IMR-90 (cell line): ENCODE results near the gene ATG4A. TPM values are rescaled to one million over a fixed set of nuclear protein-coding genes. Genes with fewer than 3 reads are reported as not detected.

Experiments
- ATAC-seq: fragments of 200-7000 bp; cut with Tn5 transposase; 2 replicates; pipeline ENCODE4 v1.9.1; 2020; ENCODE audit warnings: low read depth, mild to moderate bottlenecking, moderate library complexity
- BruUV-seq: library from RNA; stranded (reverse); fragments of 400-500 nt; replicated peaks from 2 replicates; lab custom pipeline; 2021; lab: Mats Ljungman, UMichigan
- CTCF ChIA-PET: fragments of 300-600 bp; formaldehyde crosslinking; extraction: SDS; loops from one replicate; lab custom pipeline; 2021; ENCODE audit warnings: antibody characterized with exemption; lab: Yijun Ruan, JAX
- POLR2A ChIA-PET: fragments of 300-600 bp; sonication (Branson Sonifier 250); formaldehyde crosslinking; loops from one replicate; lab custom pipeline; 2022; ENCODE audit warnings: antibody characterized with exemption; ENCODE audit not compliant: unreplicated experiment; lab: Charles Lee
- DNase-seq: peaks from one replicate; pipeline ENCODE4 v3.0.0; 2013
- H2AFZ ChIP-seq: replicated peaks from 2 replicates; pipeline ENCODE3; 2013; ENCODE audit warnings: low read length, mild to moderate bottlenecking; ENCODE audit not compliant: poor library complexity
- H2AK5ac ChIP-seq: 2 replicates; pipeline ENCODE4 v1.6.1; 2013; ENCODE audit warnings: low read depth, low read length, inconsistent platforms
- H2AK9ac ChIP-seq: replicated peaks from 2 replicates; pipeline ENCODE3; 2013; ENCODE audit warnings: mild to moderate bottlenecking, low read depth, low read length, moderate library complexity; ENCODE audit not compliant: poor library complexity
- H2BK120ac ChIP-seq: 2 replicates; pipeline ENCODE4 v1.6.1; 2013; ENCODE audit warnings: low read depth, low read length, inconsistent platforms
- H2BK15ac ChIP-seq: 3 replicates; pipeline ENCODE4 v1.6.1; 2013; ENCODE audit warnings: low read depth, low read length, inconsistent platforms
- H2BK20ac ChIP-seq: 2 replicates; pipeline ENCODE4 v1.6.1; 2013; ENCODE audit warnings: low read depth, mild to moderate bottlenecking, inconsistent platforms, low read length, moderate library complexity
- H2BK5ac ChIP-seq: 2 replicates; pipeline ENCODE4 v1.6.1; 2013; ENCODE audit warnings: mild to moderate bottlenecking, low read depth, low read length, inconsistent platforms; ENCODE audit not compliant: poor library complexity, severe bottlenecking
- H3K14ac ChIP-seq: replicated peaks from 2 replicates; pipeline ENCODE4 v1.6.1; 2013; ENCODE audit warnings: low read depth, low read length, inconsistent platforms
- H3K18ac ChIP-seq: 2 replicates; pipeline ENCODE4 v1.6.1; 2013; ENCODE audit warnings: low read depth, low read length, control low read depth
- H3K23ac ChIP-seq: 2 replicates; pipeline ENCODE4 v1.6.1; 2013; ENCODE audit warnings: low read depth, low read length, inconsistent platforms
- H3K27ac ChIP-seq: 2 replicates; pipeline ENCODE4 v1.5.1; 2013; ENCODE audit warnings: mild to moderate bottlenecking, control low read depth, low read length; ENCODE audit not compliant: insufficient read depth
- H3K27me3 ChIP-seq: 2 replicates; pipeline ENCODE4 v1.6.1; 2013; ENCODE audit warnings: low read length; ENCODE audit not compliant: control insufficient read depth, insufficient read depth
- H3K36me3 ChIP-seq: 2 replicates; pipeline ENCODE4 v1.6.1; 2013; ENCODE audit warnings: low read length, mixed read lengths; ENCODE audit not compliant: control insufficient read depth, insufficient read depth
- H3K4ac ChIP-seq: 2 replicates; pipeline ENCODE4 v1.6.1; 2013; ENCODE audit warnings: low read depth, low read length, inconsistent platforms
- H3K4me1 ChIP-seq: 2 replicates; pipeline ENCODE4 v1.6.1; 2013; ENCODE audit warnings: low read length, mixed read lengths; ENCODE audit not compliant: control insufficient read depth, insufficient read depth
- H3K4me2 ChIP-seq: 2 replicates; pipeline ENCODE4 v1.6.1; 2013; ENCODE audit warnings: low read depth, mild to moderate bottlenecking, control low read depth, low read length, moderate library complexity
- H3K4me3 ChIP-seq: 2 replicates; pipeline ENCODE4 v1.5.1; 2013; ENCODE audit warnings: low read depth, mild to moderate bottlenecking, control low read depth, low read length, moderate library complexity; ENCODE audit not compliant: insufficient read depth
- H3K56ac ChIP-seq: 2 replicates; pipeline ENCODE4 v1.6.1; 2013; ENCODE audit warnings: low read length, inconsistent platforms; ENCODE audit not compliant: insufficient read depth; ENCODE audit errors: extremely low read depth
- H3K79me1 ChIP-seq, 2 experiments: 2 replicates each; pipeline ENCODE4 v1.6.1; 2013; ENCODE audit warnings: low read length in 2 of 2, inconsistent platforms in 1 of 2, low read depth in 1 of 2
- H3K9ac ChIP-seq: 2 replicates; pipeline ENCODE4 v1.6.1; 2013; ENCODE audit warnings: low read depth, low read length, control low read depth
- H3K9me1 ChIP-seq: 2 replicates; pipeline ENCODE4 v1.6.1; 2013; ENCODE audit warnings: low read length, inconsistent platforms; ENCODE audit not compliant: insufficient read depth
- H3K9me3 ChIP-seq: 2 replicates; pipeline ENCODE4 v1.6.1; 2013; ENCODE audit warnings: low read length; ENCODE audit not compliant: control insufficient read depth, insufficient read depth
- H4K20me1 ChIP-seq: 2 replicates; pipeline ENCODE4 v1.6.1; 2013; ENCODE audit warnings: low read length, inconsistent platforms; ENCODE audit not compliant: insufficient read depth
- H4K5ac ChIP-seq: 2 replicates; pipeline ENCODE4 v1.6.1; 2013; ENCODE audit warnings: mild to moderate bottlenecking, low read depth, low read length, control low read depth
- H4K8ac ChIP-seq, 2 experiments: 2 replicates each; pipeline ENCODE4 v1.6.1; 2013; ENCODE audit warnings: low read depth in 2 of 2, low read length in 2 of 2, control low read depth in 1 of 2, inconsistent platforms in 1 of 2
- H4K91ac ChIP-seq: 2 replicates; pipeline ENCODE4 v1.6.1; 2013; ENCODE audit warnings: low read depth, low read length, inconsistent platforms; ENCODE audit not compliant: insufficient read depth
- BHLHE40 ChIP-seq: fragments of 150-350 bp; IDR thresholded peaks from 2 replicates; pipeline ENCODE4 v1.6.1; 2016; ENCODE audit warnings: mild to moderate bottlenecking, low read depth, low read length
- CEBPB ChIP-seq: IDR thresholded peaks from 2 replicates; pipeline ENCODE4 v1.6.1; 2012; ENCODE audit warnings: low read depth, low read length, improper control_type of control experiment
- CHD1 ChIP-seq: IDR thresholded peaks from 2 replicates; pipeline ENCODE4 v1.6.1; 2012; ENCODE audit warnings: low read depth, low read length, improper control_type of control experiment
- ELK1 ChIP-seq: fragments of 150-350 bp; IDR thresholded peaks from 2 replicates; pipeline ENCODE4 v1.6.1; 2016; ENCODE audit warnings: low read depth, mild to moderate bottlenecking, low read length, moderate library complexity, borderline replicate concordance
- FOS ChIP-seq: fragments of 150-350 bp; IDR thresholded peaks from 2 replicates; pipeline ENCODE4 v1.6.1; 2016; ENCODE audit warnings: low read depth, low read length
- MAFK ChIP-seq: IDR thresholded peaks from 2 replicates; pipeline ENCODE4 v1.6.1; 2012; ENCODE audit warnings: low read depth, low read length, improper control_type of control experiment
- MXI1 ChIP-seq: IDR thresholded peaks from 2 replicates; pipeline ENCODE4 v1.6.1; 2012; ENCODE audit warnings: low read depth, mild to moderate bottlenecking, low read length, moderate library complexity, borderline replicate concordance
- NFE2L2 ChIP-seq: fragments of 150-350 bp; IDR thresholded peaks from 2 replicates; pipeline ENCODE4 v1.6.1; 2016; ENCODE audit warnings: low read depth, mild to moderate bottlenecking, low read length
- POLR2A ChIP-seq: IDR thresholded peaks from 2 replicates; pipeline ENCODE4 v1.6.1; 2012; ENCODE audit warnings: mild to moderate bottlenecking, low read depth, low read length
- RFX5 ChIP-seq: IDR thresholded peaks from 2 replicates; pipeline ENCODE4 v1.8.0; 2012; ENCODE audit warnings: low read depth, mild to moderate bottlenecking, low read length, moderate library complexity
- SMC3 ChIP-seq: fragments of 150-350 bp; IDR thresholded peaks from 2 replicates; pipeline ENCODE4 v1.6.1; 2016; ENCODE audit warnings: low read depth, mild to moderate bottlenecking, antibody characterized with exemption, low read length, moderate library complexity
- USF2 ChIP-seq: fragments of 150-350 bp; IDR thresholded peaks from 2 replicates; pipeline ENCODE4 v1.6.1; 2017; ENCODE audit warnings: mild to moderate bottlenecking, antibody characterized with exemption, low read length, low read depth
- WGBS, 2 experiments: methylation state at CpG; one replicate each; pipeline versions ENCODE4 v1.1.5 to v1.1.7; 2013; ENCODE audit warnings: missing lambda C conversion rate in 2 of 2; ENCODE audit not compliant: insufficient read length in 1 of 2; ENCODE audit errors: extremely low coverage in 2 of 2; 5-methylcytosine and 5-hydroxymethylcytosine counted together
- dilution Hi-C: fragments of 300-500 bp; cut with HindIII; formaldehyde crosslinking; loops from one replicate; pipeline ENCODE4 v1.14.3; 2018; ENCODE audit warnings: low sequenced_read_pairs; ENCODE audit not compliant: unreplicated experiment
- in situ Hi-C: fragments of 300-500 bp; cut with MboI; formaldehyde crosslinking; loops from 3 replicates; pipeline ENCODE4 v1.14.3; 2019; ENCODE audit warnings: low sequenced_read_pairs, inconsistent platforms, mixed read lengths
- intact Hi-C: fragments of 100-400 bp; cut with micrococcal nuclease; formaldehyde crosslinking; loops from 2 replicates; pipeline ENCODE4 v1.10.0; 2022
- polyA plus RNA-seq, 3 experiments: library from polyadenylated mRNA; depleted of rRNA; stranded (reverse); fragments of >200 nt; gene quantifications; 2 replicates each; pipeline ENCODE4 v1.2.3, GENCODE V29; 2012; ENCODE audit warnings: low replicate concordance in 1 of 3
- total RNA-seq: library from RNA; depleted of rRNA; stranded (reverse); fragments of >200 nt; gene quantifications from 2 replicates; pipeline ENCODE4 v1.2.3, GENCODE V29; 2012
- TF ChIP-seq, protein P1 (sequence below): conservative IDR thresholded peaks from 2 replicates; pipeline ENCODE4 v1.5.1; 2012; ENCODE audit warnings: mild to moderate bottlenecking, low read depth, low read length, improper control_type of control experiment

The ATG4A gene
- total and polyA plus RNA-seq, 2 of the 4 experiments (the other 2 are of a cell fraction): 8.2 to 14.7 TPM

DNA sequence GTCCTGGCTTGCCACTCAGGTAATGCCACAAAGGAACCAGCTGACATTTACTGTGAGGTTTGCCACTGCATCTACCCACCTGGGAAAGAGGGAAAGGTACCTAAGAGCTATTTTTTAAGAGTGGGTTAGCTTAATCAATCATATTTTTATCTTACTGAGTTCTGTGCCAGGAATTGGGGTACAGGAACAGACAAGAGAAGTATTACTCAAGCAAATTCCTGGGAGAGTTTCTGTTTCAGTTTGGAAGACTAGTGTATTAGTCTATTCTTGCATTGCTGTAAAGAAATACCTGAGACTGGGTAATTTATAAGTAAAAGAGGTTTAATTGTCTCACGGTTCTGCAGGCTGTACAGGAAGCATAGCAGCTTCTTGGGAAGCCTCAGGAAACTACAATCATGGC, 23.5 kb upstream of the ATG4A start:
- Histone ChIP-seq H4K5ac (no peak overlapping the region), H4K20me1 (no peaks in the 10 kb centered on the region), H2BK15ac (no peak overlapping the region), H2BK20ac (no peak overlapping the region), H2AK9ac (no peak overlapping the region), H4K8ac (no peak overlapping the region), H3K9ac (no peak overlapping the region), H3K9me3 (no peaks in the 10 kb centered on the region), H3K4me2 (no peak overlapping the region), H3K4me1 (peaks cover 2% of the 10 kb centered on the region), H3K79me1 (no peaks in the 10 kb centered on the region), H2AFZ (no peak overlapping the region), H3K4ac (no peak overlapping the region), H3K18ac (no peak overlapping the region), H3K23ac (no peak overlapping the region), H3K27ac (no peak overlapping the region), H2AK5ac (no peak overlapping the region), H4K91ac (no peak overlapping the region), H3K9me1 (no peaks in the 10 kb centered on the region; the same call in 1 of the 2 replicates), H2BK5ac (no peak overlapping the region), H3K27me3 (peaks cover 35% of the 10 kb centered on the region), H3K36me3 (no peaks in the 10 kb centered on the region), H3K56ac (no peak overlapping the region), H2BK120ac (no peak overlapping the region), H3K4me3 (no peak overlapping the region), H3K14ac (no peak overlapping the region)
- in situ Hi-C loops: no loop called here
- no CpG with 5 or more reads among the region's 1 CpG for WGBS, 2 experiments
- DNase-seq (no peak), ATAC-seq (no peak)
- ChIA-PET CTCF (no interaction called here), POLR2A (no interaction called here)
- dilution Hi-C loops: no loop called here
- TF ChIP-seq USF2 (no peak), POLR2A (no peak), MXI1 (no peak), ELK1 (no peak), SMC3 (no peak), RFX5 (no peak), CEBPB (no peak), NFE2L2 (no peak), CHD1 (no peak), MAFK (no peak), FOS (no peak), BHLHE40 (no peak)
- TF ChIP-seq, protein P1, sequence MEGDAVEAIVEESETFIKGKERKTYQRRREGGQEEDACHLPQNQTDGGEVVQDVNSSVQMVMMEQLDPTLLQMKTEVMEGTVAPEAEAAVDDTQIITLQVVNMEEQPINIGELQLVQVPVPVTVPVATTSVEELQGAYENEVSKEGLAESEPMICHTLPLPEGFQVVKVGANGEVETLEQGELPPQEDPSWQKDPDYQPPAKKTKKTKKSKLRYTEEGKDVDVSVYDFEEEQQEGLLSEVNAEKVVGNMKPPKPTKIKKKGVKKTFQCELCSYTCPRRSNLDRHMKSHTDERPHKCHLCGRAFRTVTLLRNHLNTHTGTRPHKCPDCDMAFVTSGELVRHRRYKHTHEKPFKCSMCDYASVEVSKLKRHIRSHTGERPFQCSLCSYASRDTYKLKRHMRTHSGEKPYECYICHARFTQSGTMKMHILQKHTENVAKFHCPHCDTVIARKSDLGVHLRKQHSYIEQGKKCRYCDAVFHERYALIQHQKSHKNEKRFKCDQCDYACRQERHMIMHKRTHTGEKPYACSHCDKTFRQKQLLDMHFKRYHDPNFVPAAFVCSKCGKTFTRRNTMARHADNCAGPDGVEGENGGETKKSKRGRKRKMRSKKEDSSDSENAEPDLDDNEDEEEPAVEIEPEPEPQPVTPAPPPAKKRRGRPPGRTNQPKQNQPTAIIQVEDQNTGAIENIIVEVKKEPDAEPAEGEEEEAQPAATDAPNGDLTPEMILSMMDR: no peak
- intact Hi-C loops: no loop called here
- BruUV-seq: no TSS peak
